GM10266 (cell line): ENCODE results near the gene CHPF2.

Experiments used
- DNase-seq: peaks from one replicate; pipeline ENCODE4 v3.0.0; 2012; ENCODE audit errors: extremely low spot score
- TF ChIP-seq, protein P1 (sequence below): IDR thresholded peaks from 2 replicates; pipeline ENCODE4 v1.5.1; 2012; ENCODE audit warnings: mild to moderate bottlenecking, low read depth; ENCODE audit not compliant: control insufficient read depth, insufficient read depth; ENCODE audit errors: missing control alignments

The CHPF2 gene

DNA sequence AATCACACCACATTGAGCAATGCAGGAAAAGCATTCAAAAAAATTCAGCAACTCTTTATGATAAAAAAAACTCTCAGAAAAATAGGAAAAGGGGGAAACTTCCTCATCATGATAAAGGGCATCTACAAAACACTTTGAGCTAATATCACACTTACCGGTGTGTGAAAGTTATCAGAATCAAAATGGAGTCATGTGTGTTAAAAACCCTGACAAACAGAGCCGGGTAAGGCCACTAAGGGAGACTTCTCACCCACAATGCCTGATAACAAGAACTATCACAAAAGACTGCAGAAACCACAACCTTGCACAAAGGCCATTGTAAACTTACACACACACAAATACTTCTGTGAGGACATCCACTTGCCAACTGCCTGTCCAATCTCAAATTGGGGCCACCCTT, 51.0 kb downstream of the CHPF2 start:
- TF ChIP-seq, protein P1, sequence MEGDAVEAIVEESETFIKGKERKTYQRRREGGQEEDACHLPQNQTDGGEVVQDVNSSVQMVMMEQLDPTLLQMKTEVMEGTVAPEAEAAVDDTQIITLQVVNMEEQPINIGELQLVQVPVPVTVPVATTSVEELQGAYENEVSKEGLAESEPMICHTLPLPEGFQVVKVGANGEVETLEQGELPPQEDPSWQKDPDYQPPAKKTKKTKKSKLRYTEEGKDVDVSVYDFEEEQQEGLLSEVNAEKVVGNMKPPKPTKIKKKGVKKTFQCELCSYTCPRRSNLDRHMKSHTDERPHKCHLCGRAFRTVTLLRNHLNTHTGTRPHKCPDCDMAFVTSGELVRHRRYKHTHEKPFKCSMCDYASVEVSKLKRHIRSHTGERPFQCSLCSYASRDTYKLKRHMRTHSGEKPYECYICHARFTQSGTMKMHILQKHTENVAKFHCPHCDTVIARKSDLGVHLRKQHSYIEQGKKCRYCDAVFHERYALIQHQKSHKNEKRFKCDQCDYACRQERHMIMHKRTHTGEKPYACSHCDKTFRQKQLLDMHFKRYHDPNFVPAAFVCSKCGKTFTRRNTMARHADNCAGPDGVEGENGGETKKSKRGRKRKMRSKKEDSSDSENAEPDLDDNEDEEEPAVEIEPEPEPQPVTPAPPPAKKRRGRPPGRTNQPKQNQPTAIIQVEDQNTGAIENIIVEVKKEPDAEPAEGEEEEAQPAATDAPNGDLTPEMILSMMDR: no peak
- DNase-seq: no peak

DNA sequence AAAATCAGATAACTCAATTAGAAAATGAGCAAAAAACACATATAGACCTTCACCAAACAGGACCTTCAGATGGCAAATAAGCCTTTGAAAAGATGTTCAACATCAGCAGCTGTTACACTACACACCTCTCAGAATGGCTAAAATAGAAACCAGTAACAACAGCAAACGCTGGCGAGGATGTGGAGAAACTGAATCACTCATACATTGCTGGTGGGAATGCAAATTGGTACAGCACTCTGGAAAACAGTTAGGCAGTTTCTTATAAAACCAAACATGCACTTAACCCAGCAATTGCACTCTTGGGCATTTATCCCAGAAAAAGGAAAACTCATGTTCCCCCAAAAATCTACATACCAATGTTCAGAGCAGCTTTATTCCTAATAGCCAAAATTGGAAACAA, 53.9 kb downstream of the CHPF2 start:
- TF ChIP-seq, protein P1: no peak
- no peak for DNase-seq
